ENCODE data around the gene PGK2.

The PGK2 gene

GRCh38 chr6:49766762-49767161 lies 20.3 kb downstream of the PGK2 start:
- no peak overlapping the region for H3K4me3 ChIP-seq
- H3K9ac ChIP-seq (ENCODE audit: insufficient read length) = no peak overlapping the region
- no peak for DNase-seq (ENCODE audit: low read depth, low spot score)
- H3K9me3 ChIP-seq (ENCODE audit: low read depth, low read length) = no peaks in the 10 kb centered on the region
- H3K27ac ChIP-seq = no peak overlapping the region
- TF ChIP-seq EZH2 (IDR thresholded peaks at IDR 0.05) (no peak), POLR2AphosphoS5 (IDR thresholded peaks at IDR 0.05; ENCODE audit: borderline replicate concordance, low read depth, low read length) (no peak), FOXP2 (optimal IDR thresholded peaks at IDR 0.05; ENCODE audit: control extremely low read depth, extremely low read length, insufficient read depth) (no peak)
- no peaks in the 10 kb centered on the region for H3K36me3 ChIP-seq (ENCODE audit: insufficient read depth, low read length)

- Histone ChIP-seq H3K36me3 (ENCODE audit: insufficient read depth, low read length) (no peaks in the 10 kb centered on the region), H3K27ac (no peak overlapping the region), H3K4me3 (no peak overlapping the region), H3K9me3 (ENCODE audit: low read depth, low read length) (no peaks in the 10 kb centered on the region), H3K9ac (ENCODE audit: insufficient read length) (no peak overlapping the region)
- TF ChIP-seq EZH2 (IDR thresholded peaks at IDR 0.05) = no peak
- TF ChIP-seq POLR2AphosphoS5 (IDR thresholded peaks at IDR 0.05; ENCODE audit: borderline replicate concordance, low read depth, low read length) = no peak
- no peak for TF ChIP-seq FOXP2 (optimal IDR thresholded peaks at IDR 0.05; ENCODE audit: control extremely low read depth, extremely low read length, insufficient read depth)
- no peak for DNase-seq (ENCODE audit: low read depth, low spot score)
Measured at GRCh38 chr6:49764571-49765236, 22.4 kb downstream of the PGK2 start.

- no peak for DNase-seq (ENCODE audit: low read depth, low spot score)
- TF ChIP-seq EZH2 (IDR thresholded peaks at IDR 0.05) (no peak), FOXP2 (optimal IDR thresholded peaks at IDR 0.05; ENCODE audit: control extremely low read depth, extremely low read length, insufficient read depth) (no peak)
- H3K27ac ChIP-seq = no peak within 1 kb of the TSS
- H3K4me3 ChIP-seq = no peak within 1 kb of the TSS
- no peak within 1 kb of the TSS for H3K9ac ChIP-seq (ENCODE audit: insufficient read length)
- no peaks in the 10 kb centered on the region for H3K36me3 ChIP-seq (ENCODE audit: insufficient read depth, low read length)
- H3K9me3 ChIP-seq (ENCODE audit: low read depth, low read length) = no peaks in the 10 kb centered on the region
Measured at GRCh38 chr6:49744259-49744658, 42.8 kb downstream of the PGK2 start, which contains the start of gene CRISP3. CRISP3 (minus strand) TSS chr6:49744388; CDS start chr6:49744367, 21 bp downstream.

DNA sequence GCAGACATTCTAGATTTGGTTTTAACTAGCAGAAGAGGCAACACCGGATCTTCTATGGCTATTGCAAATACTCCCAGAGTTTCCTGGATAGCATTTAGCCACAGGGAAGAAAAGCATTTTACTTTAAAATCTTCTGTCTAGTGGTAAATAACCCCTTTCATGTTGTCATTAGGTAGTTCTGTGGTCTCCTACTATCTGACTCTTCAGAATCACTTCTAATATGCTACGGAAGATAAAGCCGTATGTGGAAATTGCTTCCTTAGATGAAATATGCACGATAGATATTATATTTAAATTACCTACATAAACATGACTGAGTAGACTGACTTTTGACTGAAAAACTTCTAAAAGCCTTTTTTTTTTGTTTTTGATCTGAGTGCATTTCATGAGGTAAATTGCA lies 43.7 kb downstream of the PGK2 start:
- DNase-seq (ENCODE audit: low read depth, low spot score) = no peak
- no peaks in the 10 kb centered on the region for H3K36me3 ChIP-seq (ENCODE audit: insufficient read depth, low read length)

DNA sequence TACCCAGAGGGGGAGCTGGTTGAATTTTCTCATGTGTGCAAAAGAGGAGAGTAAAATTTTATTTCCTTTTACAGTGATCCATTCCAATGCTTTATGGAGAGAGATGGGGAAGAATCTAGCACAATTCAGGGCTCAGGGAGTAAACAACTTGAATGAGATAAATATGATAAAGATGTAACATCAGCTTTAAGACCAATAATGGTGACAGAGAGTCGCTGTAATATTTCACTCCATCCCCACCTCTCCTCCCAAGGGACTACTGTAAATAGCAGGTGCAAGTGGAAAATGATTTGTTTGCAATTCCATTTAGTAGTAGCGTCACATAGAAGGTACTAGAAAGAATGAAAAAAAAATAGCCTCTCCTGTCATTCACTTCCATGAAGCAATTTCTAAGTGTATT lies 47.7 kb downstream of the PGK2 start:
- Histone ChIP-seq H3K36me3 (ENCODE audit: insufficient read depth, low read length) (no peaks in the 10 kb centered on the region), H3K27ac (no peak overlapping the region), H3K9ac (ENCODE audit: insufficient read length) (no peak overlapping the region), H3K9me3 (ENCODE audit: low read depth, low read length) (no peaks in the 10 kb centered on the region), H3K4me3 (no peak overlapping the region)
- no peak for DNase-seq (ENCODE audit: low read depth, low spot score)
- no peak for TF ChIP-seq POLR2AphosphoS5 (IDR thresholded peaks at IDR 0.05; ENCODE audit: borderline replicate concordance, low read depth, low read length)
- TF ChIP-seq EZH2 (IDR thresholded peaks at IDR 0.05) = no peak
- TF ChIP-seq FOXP2 (optimal IDR thresholded peaks at IDR 0.05; ENCODE audit: control extremely low read depth, extremely low read length, insufficient read depth) = no peak

More for the DNA sequence above, 43.7 kb downstream of the PGK2 start:
- H3K9ac ChIP-seq (ENCODE audit: insufficient read length) = no peak overlapping the region
- no peak overlapping the region for H3K4me3 ChIP-seq
- no peaks in the 10 kb centered on the region for H3K9me3 ChIP-seq (ENCODE audit: low read depth, low read length)
- TF ChIP-seq POLR2AphosphoS5 (IDR thresholded peaks at IDR 0.05; ENCODE audit: borderline replicate concordance, low read depth, low read length) (no peak), EZH2 (IDR thresholded peaks at IDR 0.05) (no peak), FOXP2 (optimal IDR thresholded peaks at IDR 0.05; ENCODE audit: control extremely low read depth, extremely low read length, insufficient read depth) (no peak)
- no peak overlapping the region for H3K27ac ChIP-seq

- H3K9me3 ChIP-seq (ENCODE audit: low read depth, low read length) = no peaks in the 10 kb centered on the region
- no peak overlapping the region for H3K27ac ChIP-seq
- TF ChIP-seq FOXP2 (optimal IDR thresholded peaks at IDR 0.05; ENCODE audit: control extremely low read depth, extremely low read length, insufficient read depth) (no peak), POLR2AphosphoS5 (IDR thresholded peaks at IDR 0.05; ENCODE audit: borderline replicate concordance, low read depth, low read length) (no peak), EZH2 (IDR thresholded peaks at IDR 0.05) (no peak)
- no peak for DNase-seq (ENCODE audit: low read depth, low spot score)
- no peak overlapping the region for H3K9ac ChIP-seq (ENCODE audit: insufficient read length)
- H3K4me3 ChIP-seq = no peak overlapping the region
- H3K36me3 ChIP-seq (ENCODE audit: insufficient read depth, low read length) = no peaks in the 10 kb centered on the region
Measured at GRCh38 chr6:49736017-49736508, 51.0 kb downstream of the PGK2 start.

Measured in SK-N-MC (cell line).